HepG2 (cell line): Measurements from ENCODE around the gene LST1. TPM values are rescaled to one million over a fixed set of nuclear protein-coding genes. Genes with fewer than 3 reads are reported as not detected.

Experiments used
- ARID4A ChIP-seq: sonication (generic); formaldehyde crosslinking; IDR thresholded peaks from 2 replicates; pipeline ENCODE4 v1.5.0; 2020; ENCODE audit warnings: mild to moderate bottlenecking, missing genetic modification reagents, borderline replicate concordance
- CREB1 ChIP-seq, 2 experiments: fragments of 450-650 bp in 1 of 2; IDR thresholded peaks; 2 replicates each; pipeline ENCODE4 v1.6.1; 2016 to 2017; ENCODE audit warnings: control low read depth in 1 of 2, mild to moderate bottlenecking in 1 of 2, missing compliant biosample characterization in 1 of 2, missing genetic modification characterization in 1 of 2
- ETV6 ChIP-seq: sonication (generic); formaldehyde crosslinking; conservative IDR thresholded peaks from 2 replicates; pipeline ENCODE4 v1.4.0; 2020; ENCODE audit warnings: missing genetic modification reagents
- FLYWCH1 ChIP-seq: sonication (generic); formaldehyde crosslinking; IDR thresholded peaks from 2 replicates; pipeline ENCODE4 v1.8.1; 2023; ENCODE audit warnings: mild to moderate bottlenecking, missing genetic modification reagents
- GATA4 ChIP-seq: sonication (generic); IDR thresholded peaks from 2 replicates; pipeline ENCODE4 v1.6.1; 2016; ENCODE audit warnings: antibody characterized with exemption, low read depth, borderline replicate concordance
- KLF13 ChIP-seq: sonication (generic); formaldehyde crosslinking; IDR thresholded peaks from 2 replicates; pipeline ENCODE4 v1.4.0; 2020; ENCODE audit warnings: mild to moderate bottlenecking, missing genetic modification reagents
- KLF9 ChIP-seq: IDR thresholded peaks from 2 replicates; pipeline ENCODE4 v1.6.1; 2016; ENCODE audit warnings: low read depth
- NCOR1 ChIP-seq: fragments of 200-600 bp; sonication (generic); IDR thresholded peaks from 2 replicates; pipeline ENCODE4 v1.7.0; 2017; ENCODE audit warnings: antibody characterized with exemption, low read length, borderline replicate concordance
- POGZ ChIP-seq: sonication (generic); formaldehyde crosslinking; IDR thresholded peaks from 2 replicates; pipeline ENCODE4 v1.4.0; 2020; ENCODE audit warnings: mild to moderate bottlenecking, missing genetic modification reagents
- RFX5 ChIP-seq: IDR thresholded peaks from 2 replicates; pipeline ENCODE4 v1.6.1; 2011; ENCODE audit warnings: low read depth, low read length, improper control_type of control experiment
- SIX4 ChIP-seq: sonication (generic); formaldehyde crosslinking; IDR thresholded peaks from 2 replicates; pipeline ENCODE4 v1.4.0; 2020; ENCODE audit warnings: missing genetic modification reagents
- TBX3 ChIP-seq: fragments of 450-650 bp; IDR thresholded peaks from 2 replicates; pipeline ENCODE4 v1.6.1; 2017; ENCODE audit warnings: antibody characterized with exemption, mild to moderate bottlenecking, inconsistent platforms, borderline replicate concordance
- TCF7 ChIP-seq: sonication (generic); IDR thresholded peaks from 2 replicates; pipeline ENCODE4 v1.6.1; 2016; ENCODE audit warnings: antibody characterized with exemption, low read depth
- TCF7L2 ChIP-seq: IDR thresholded peaks from 2 replicates; pipeline ENCODE4 v1.6.1; 2011; ENCODE audit warnings: mild to moderate bottlenecking, low read depth, low read length, moderate library complexity
- TOPORS ChIP-seq: sonication (generic); formaldehyde crosslinking; IDR thresholded peaks from 2 replicates; pipeline ENCODE4 v1.8.0; 2023; ENCODE audit warnings: mild to moderate bottlenecking, missing genetic modification reagents
- WIZ ChIP-seq: sonication (generic); formaldehyde crosslinking; IDR thresholded peaks from 2 replicates; pipeline ENCODE4 v1.5.1; 2020; ENCODE audit warnings: mild to moderate bottlenecking, missing genetic modification reagents
- ZNF318 ChIP-seq: sonication (generic); formaldehyde crosslinking; IDR thresholded peaks from 2 replicates; pipeline ENCODE4 v1.4.0; 2020; ENCODE audit warnings: mild to moderate bottlenecking, missing genetic modification reagents
- ZNF564 ChIP-seq: sonication (generic); formaldehyde crosslinking; IDR thresholded peaks from 2 replicates; pipeline ENCODE4 v1.8.1; 2023; ENCODE audit warnings: mild to moderate bottlenecking, missing genetic modification reagents
- polyA plus RNA-seq, 8 experiments: library from polyadenylated mRNA; depleted of rRNA in 3 of 8; stranded (reverse) in 7 of 8; unstranded in 1 of 8; fragments of >200 nt; fragmentation: Illumina TruSeq in 4 of 8; extraction: Trizol in 4 of 8; gene quantifications; 2 replicates each; pipeline versions ENCODE4 v1.2.1 to v1.2.3, GENCODE V29; 2011 to 2016; ENCODE audit warnings: low read depth in 4 of 8, missing spikeins in 1 of 8, mixed read lengths in 1 of 8; ENCODE audit not compliant: insufficient read depth in 1 of 8
- total RNA-seq, 5 experiments: library from RNA; depleted of rRNA; stranded (reverse); fragments of >200 nt; fragmentation: Illumina TruSeq; extraction: Trizol; gene quantifications; 2 replicates each; pipeline ENCODE4 v1.2.3, GENCODE V29; 2016; ENCODE audit warnings: low read depth in 1 of 5

The LST1 gene
- total and polyA plus RNA-seq, 2 of the 13 experiments (the other 11 are each of a cell fraction or from before 2014, with no cell fraction given), result not detected

DNA sequence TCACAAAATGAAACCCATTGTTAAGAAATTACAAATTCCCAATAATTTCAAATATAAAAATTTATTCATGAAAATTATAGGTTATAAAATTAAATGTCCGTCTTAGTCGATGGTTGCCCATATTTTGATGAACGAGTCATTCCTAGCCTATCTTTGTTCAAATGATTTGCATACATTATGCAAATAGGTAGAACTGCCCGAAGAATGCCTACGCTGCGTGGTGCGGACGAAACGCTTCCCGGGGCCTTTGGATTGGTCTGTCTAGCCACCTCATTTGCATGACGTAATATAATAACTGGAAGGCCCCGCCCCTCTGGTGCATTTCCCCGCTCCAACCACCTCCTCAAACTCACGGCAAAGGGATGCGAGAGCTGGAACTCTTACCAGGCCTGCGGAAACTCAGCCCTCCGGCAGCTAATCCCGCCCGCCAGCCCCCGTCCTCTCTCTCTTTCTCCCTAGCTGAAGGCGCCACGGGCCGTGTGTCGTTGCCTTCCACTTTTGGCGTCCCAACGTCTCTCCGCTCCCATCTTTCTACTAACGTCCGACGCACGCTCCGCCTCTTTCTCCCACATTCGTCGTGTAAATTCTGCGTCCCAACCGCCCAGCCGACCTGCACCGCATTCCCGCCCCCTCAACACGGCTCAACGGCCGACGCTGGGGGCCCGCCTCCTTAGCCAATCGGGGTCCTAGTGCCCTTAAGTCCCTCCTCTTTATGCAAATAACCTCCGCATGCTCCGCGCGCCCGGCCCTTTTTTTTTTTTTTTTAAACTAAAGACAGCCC is 33.9 kb downstream of the LST1 start (continued):
- peak; percentile 31; the same call in 1 of the 2 replicates for TF ChIP-seq NCOR1
- TF ChIP-seq KLF13 (CRISPR knock-in tag), result no peak
- peak; percentile 94 for TF ChIP-seq CREB1 (IDR thresholded peaks at IDR 0.05)
- TF ChIP-seq CREB1 (CRISPR knock-in tag; IDR thresholded peaks at IDR 0.05), result peak; percentile 95
- peak; percentile 49; the same call in 1 of the 2 replicates for TF ChIP-seq ARID4A (CRISPR knock-in tag)
- peak; percentile 94 for TF ChIP-seq WIZ
- TF ChIP-seq ZNF564, result peak; percentile 73
- TF ChIP-seq ETV6 (CRISPR knock-in tag), result no peak
- TF ChIP-seq TOPORS, result peak; percentile 92
- TF ChIP-seq RFX5, result peak; percentile 72
- no peak for TF ChIP-seq TCF7L2
- TF ChIP-seq POGZ, result no peak; the same call in 1 of the 2 replicates
- TF ChIP-seq TBX3, result peak; percentile 90
- peak; percentile 47; the same call in 1 of the 2 replicates for TF ChIP-seq GATA4
- no peak for TF ChIP-seq FLYWCH1 (CRISPR knock-in tag)
- peak; percentile 74; the same call in 1 of the 2 replicates for TF ChIP-seq KLF9 (CRISPR knock-in tag)
- no peak for TF ChIP-seq TCF7
- TF ChIP-seq SIX4, result peak; percentile 71; the same call in 1 of the 2 replicates
- 0 out of 2 replicates have a peak, but pooled peaks have one; percentile 85 for TF ChIP-seq ZNF318
